ENCODE measurements around the gene ATP11B. TPM values are rescaled to one million over a fixed set of nuclear protein-coding genes. Genes with fewer than 3 reads are reported as not detected.

The ATP11B gene
- 40.4 and 53.0 TPM in 2 replicates for total RNA-seq

DNA sequence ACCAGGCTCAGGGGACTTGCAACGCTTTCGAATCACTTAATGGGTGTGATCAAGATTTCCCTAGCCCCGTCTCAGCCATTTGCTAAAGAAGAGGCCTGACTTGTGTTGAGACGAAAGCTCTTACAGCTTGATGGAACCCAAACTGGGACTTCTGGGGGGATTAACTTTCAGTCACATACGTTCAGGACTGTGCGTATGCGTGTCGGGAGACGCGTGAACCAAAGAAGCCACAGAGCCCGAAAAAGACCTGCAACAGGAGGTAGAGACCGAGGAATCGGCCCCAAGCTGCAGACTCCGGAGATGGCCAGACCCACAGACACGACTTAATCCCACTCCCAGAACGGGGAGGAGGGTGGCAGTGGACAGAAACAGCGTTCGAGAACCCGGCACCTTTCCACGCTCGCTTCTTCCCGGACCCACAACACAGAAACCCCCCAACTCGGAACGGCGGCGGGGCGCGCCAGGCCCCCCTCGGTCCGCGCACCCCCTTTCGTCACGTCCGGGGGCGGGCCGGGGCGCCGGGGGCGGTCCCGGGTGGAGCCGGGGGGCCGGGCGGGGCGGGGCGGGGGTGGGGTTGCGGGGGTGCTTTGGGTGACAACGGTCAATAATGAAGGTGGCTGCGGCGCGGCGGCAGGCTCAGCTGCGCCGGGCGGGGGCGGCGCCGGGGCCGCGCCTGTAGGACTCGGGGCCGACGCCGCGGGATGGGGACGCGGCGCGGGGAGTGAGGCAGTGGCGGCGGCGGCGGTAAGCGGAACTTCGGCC lies at the start of gene ATP11B:
ATP11B (plus strand) TSS at position 604 of the 762 bp plus-strand sequence. CDS start 256 bp downstream, outside the sequence.

Other genes with a start within 250 kb of the ATP11B start
- 16.9 and 28.3 TPM in 2 replicates for gene DCUN1D1, start 187.0 kb downstream of the ATP11B start, total RNA-seq